GM21526 (cell line): ENCODE measurements around the gene METTL1.
A peak's percentile ranks its signal among the peaks of the same experiment; 100 is the strongest.
"Not testable (repeated sequence)": the region's sequence is repeated elsewhere in the genome, so short reads cannot be mapped to it uniquely, and the experiment has no call there.

Experiments
- ATAC-seq: cut with Tn5 transposase; IDR thresholded peaks from one replicate; pipeline ENCODE4 v1.9.1; 2021; ENCODE audit warnings: moderate library complexity; ENCODE audit not compliant: unreplicated experiment, low FRiP score

The METTL1 gene

GRCh38 chr12:57800965-57801364, 29.1 kb upstream of the METTL1 start:
- ATAC-seq, result no peak

DNA sequence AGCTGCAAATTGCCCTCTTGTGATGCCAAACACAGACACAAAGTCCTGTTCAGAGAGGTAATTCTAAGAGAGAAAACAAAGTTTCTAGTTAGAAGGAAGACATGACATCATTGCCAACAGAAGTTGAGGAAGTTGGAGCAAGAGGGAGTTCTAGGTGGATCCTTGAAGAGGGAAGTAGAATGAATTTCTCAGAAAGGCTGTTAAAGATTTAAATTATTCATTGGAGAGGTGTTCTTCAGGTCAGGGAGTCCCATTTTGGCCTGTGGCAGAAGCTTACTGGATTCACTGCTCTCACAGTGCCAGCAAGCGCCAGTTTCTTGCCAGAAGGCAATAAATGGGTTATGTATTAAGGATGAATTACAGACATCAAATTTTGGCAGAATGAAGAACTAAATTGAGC, 26.0 kb upstream of the METTL1 start:
- no peak for ATAC-seq

- ATAC-seq, result no peak
Observed at GRCh38 chr12:57796996-57797395, 25.1 kb upstream of the METTL1 start.

DNA sequence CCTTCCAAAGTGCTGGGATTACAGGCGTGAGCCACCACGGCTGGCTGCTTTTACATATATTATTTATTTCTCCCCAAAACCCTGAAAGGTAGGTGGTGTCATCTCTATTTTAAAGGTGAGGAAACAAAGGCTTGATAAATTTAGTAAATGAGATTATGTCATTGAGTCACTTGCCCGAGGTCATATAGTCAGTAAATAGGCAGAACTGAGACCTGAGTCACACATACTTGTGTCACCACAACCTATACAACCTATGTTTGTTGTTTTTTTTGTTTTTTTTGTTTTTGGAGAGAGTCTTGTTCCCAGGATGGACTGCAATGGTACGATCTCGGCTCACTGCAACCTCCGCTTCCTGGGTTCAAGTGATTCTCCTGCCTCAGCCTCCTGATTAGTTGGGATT, 23.4 kb upstream of the METTL1 start:
- no peak for ATAC-seq

DNA sequence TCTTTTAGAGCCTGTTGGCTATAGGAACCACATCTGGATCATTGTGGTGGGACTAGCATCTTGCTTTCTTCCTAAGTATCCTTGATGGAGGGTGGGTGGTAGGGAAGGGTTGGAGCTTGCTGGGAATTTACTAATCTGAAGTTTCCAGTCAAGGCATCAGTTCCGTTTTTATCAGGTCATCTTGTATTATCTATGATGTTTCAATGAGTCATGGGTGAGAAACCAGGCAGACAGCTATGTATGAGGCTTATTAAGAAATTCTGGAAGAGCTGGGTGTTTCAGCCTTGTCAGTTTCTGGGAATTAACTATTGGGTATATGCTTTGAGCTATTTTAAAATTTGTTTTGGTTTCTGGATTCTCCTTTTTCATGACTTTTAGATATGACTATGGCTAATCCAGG, 22.0 kb upstream of the METTL1 start:
- no peak for ATAC-seq

DNA sequence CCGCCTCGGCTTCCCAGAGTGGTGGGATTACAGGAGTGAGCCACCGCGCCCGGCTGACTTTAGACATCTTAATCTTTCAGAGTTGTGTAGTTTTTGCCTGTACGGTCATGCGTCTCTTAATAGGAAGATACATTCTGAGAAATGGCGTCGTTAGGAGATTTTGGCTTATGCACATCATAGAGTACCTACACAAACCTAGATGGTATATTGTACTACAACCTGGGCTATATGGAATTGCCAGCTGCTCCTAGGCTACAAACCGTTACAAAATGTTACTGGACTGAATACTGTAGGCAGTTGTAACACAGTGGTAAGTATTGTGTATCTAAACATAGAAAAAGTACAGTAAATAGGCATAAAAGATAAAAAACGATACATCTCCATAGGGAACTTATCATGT, 12.0 kb upstream of the METTL1 start:
- no peak for ATAC-seq

DNA sequence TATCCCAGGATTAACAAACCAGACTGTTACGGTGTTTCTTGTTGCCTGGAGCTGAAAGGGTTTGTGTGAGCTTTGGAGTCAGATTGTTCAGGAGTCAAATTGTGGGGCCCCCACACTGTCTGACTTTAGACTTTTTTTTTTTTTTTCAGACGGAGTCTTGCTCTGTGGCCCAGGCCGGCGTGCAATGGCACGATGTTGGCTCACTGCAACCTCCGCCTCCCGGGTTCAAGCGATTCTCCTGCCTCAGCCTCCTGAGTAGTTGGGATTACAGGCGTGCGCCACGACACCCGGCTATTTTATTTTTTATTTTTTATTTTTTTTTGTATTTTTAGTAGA, 11.5 kb upstream of the METTL1 start:
- no peak for ATAC-seq

DNA sequence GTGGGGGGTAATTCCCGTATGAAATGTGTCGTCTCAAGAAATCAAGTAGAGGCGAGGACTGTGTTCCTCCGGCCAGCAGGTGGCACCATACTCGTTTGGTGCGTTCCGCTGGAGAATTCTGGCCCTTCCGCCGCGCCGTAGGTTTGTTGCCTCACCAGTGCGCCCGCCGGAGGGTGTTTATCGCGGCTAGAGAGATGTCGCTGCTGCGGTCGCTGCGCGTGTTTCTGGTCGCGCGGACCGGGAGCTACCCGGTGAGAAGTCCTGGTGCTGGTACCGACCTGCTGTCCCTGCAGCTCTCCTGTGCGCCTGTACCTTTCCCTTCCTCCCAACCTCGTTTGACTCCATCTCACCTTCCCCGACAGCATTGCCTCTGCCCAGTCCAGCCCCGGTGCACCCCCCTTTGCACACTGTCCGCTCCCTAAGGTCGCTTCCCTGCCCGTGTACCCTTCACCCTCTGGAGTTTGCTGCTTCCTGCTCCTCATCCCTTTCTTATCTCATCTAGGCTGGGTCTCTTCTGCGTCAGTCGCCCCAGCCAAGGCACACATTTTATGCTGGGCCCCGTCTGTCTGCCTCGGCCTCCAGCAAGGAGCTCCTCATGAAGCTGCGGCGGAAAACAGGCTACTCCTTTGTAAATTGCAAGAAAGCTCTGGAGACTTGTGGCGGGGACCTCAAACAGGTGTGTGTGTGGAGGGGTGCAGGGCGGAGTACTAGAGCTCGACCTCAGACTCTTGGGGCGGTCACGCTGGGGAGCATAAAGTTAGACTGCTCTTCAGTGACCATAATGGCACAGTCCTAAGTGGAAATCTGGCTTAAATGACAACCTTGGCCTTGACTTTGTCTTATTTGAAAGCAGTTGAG, 10.9 kb upstream of the METTL1 start, which contains the start of gene TSFM:
TSFM (plus strand) TSS at position 180 of the 858 bp plus-strand sequence; CDS start at position 195, 15 bp downstream.
- ATAC-seq, result peak; percentile 75

DNA sequence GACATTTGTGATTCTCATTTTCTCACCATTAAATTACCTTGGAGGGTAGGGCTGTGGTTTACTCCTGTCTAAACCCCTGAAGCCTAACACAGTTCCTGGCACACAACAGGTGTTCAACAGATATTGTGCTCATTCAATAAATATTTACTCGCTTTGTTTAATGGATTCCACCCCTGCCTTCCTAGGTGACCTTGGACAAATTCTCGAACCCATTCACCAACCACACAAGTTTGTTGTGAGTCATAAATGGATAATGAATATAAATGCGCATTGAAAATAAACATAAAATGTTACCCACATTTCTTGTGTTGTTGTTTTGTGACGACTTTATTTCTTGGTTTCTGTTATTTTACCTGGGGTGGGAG, 10.3 kb upstream of the METTL1 start:
- ATAC-seq, result no peak

- ATAC-seq, result no peak
Observed at GRCh38 chr12:57781801-57782200, 9.9 kb upstream of the METTL1 start.

DNA sequence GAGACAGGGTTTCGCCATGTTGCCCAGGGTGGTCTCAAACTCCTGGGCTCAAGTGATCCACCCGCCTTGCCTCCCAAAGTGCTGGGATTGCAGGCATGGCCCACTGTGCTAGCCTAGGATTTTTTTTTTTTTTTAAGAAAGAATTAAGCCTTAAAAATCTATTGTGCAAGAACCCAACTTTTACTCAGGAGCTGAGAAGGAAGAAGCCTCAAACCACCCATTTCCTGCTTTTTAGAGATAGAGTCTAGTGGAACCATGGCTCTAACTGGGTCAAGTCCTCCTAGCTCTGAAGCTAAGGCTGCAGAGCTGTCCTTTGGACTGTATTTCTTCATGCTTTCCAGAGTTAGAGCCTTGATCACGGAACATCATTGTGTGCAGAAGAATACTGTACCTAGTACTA, 9.3 kb upstream of the METTL1 start:
- no peak for ATAC-seq

DNA sequence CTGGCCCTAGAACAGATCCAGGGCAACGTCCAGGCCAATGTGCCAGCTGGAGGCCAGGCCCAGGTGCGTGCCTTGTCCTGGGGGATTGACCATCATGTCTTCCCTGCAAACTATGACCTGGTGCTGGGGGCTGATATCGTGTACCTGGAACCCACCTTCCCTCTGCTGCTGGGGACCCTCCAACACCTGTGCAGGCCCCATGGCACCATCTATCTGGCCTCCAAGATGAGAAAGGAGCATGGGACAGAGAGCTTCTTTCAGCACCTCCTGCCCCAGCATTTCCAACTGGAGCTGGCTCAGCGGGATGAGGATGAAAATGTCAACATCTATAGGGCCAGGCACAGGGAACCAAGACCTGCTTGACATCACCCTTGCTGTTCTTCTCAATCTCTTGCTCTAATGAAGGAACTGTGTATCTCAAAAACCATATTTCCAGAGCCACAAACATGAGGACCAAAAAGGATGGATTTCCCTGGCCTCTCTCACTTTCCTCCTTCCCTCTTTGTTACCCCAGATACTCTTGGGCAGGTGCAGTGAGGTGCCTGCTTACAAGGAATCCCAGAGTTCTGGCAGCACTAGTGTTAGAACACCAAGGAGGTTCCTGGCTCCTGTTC, 8.5 kb upstream of the METTL1 start:
- ATAC-seq, result no peak

- ATAC-seq, result no peak
Observed at GRCh38 chr12:57779736-57780135, 7.8 kb upstream of the METTL1 start.

DNA sequence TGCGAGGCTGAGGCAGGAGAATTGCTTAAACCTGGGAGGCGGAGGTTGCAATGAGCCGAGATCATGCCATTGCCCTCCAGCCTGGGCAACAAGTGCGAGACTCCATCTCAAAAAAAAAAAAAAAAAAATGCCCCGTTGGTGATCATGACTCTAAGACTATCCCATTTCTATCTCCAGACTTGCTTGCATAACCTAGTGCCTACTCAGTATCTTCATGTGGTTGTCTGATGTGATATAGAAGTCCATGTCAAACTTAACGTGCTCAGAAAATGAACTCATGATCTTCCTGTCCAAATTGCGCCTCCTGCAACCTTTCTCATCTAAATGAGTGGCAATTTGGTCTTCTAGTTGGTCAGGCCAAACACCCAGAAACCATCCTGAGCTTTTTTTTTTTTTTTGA, 6.0 kb upstream of the METTL1 start:
- ATAC-seq, result no peak

DNA sequence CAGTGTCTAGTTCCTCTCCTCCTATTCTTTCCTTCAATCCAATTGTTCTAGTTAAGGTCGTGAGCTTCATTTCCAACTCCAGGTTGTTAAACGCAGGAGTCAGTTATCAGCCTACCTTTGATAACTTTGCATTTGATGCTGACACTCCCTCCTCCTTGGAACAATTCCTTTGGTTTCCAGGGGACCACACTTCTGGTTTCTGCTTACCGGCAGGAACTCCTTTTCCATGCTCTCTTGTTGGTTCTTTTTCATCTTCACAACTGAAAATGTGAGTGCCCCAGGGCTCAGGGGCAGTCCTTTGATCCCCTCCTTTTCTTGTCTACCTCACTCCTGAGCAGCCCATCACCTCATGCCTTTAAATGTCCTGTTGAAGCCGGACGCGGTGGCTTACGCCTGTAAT, 5.5 kb upstream of the METTL1 start:
- ATAC-seq, result no peak

DNA sequence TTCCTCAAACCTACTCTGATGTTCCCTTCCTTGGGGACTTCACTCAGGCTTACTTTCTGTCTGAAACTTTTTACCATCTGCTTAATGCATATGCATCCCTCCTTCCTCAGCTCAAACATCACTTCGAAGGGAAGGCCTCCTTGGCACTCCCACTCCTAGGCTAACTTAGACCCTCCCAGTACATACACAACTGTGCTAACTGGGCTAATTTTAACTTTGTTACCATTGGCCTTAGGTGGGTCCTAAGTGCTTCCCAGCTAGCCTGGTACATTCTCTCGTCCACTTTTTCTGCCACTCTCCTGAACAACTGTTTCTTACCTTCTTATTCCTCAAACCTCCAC, 4.3 kb upstream of the METTL1 start:
- no peak for ATAC-seq

GRCh38 chr12:57775563-57776246, 3.8 kb upstream of the METTL1 start:
- ATAC-seq, result no peak

- ATAC-seq, result no peak
Observed at GRCh38 chr12:57775044-57775443, 3.1 kb upstream of the METTL1 start.

GRCh38 chr12:57774634-57775033, 2.7 kb upstream of the METTL1 start:
- ATAC-seq, result not testable (repeated sequence)

- no peak for ATAC-seq
Observed at GRCh38 chr12:57772429-57773322, 771 bp upstream of the METTL1 start, which contains the start of gene EEF1AKMT3. Gene EEF1AKMT3, plus strand, starts transcription at chr12:57772614. Its CDS starts 111 bp downstream, at chr12:57772725.
